ENCODE data around the gene GABBR2. TPM values are rescaled to one million over a fixed set of nuclear protein-coding genes. Genes with fewer than 3 reads are reported as not detected.

The GABBR2 gene
- total RNA-seq, 1 donor from 2014 or later: 0.84 TPM

GRCh38 chr9:98369471-98369870 lies 339.3 kb downstream of the GABBR2 start:
- peaks cover 12% of the 10 kb centered on the region for H3K9me3 ChIP-seq
- no peaks in the 10 kb centered on the region for H3K36me3 ChIP-seq
- no peak for ATAC-seq
- peak; percentile 29 for DNase-seq
- no peak for TF ChIP-seq CTCF (IDR thresholded peaks at IDR 0.05)
- H3K4me3 ChIP-seq: no peak overlapping the region
- H3K4me1 ChIP-seq: no peaks in the 10 kb centered on the region
- H3K27me3 ChIP-seq: no peaks in the 10 kb centered on the region
- H3K27ac ChIP-seq: no peak overlapping the region
- intact Hi-C loops (cut with DNase I): no loop called here

- no peak overlapping the region for H3K27ac ChIP-seq
- intact Hi-C loops (cut with DNase I): no loop called here
- H3K4me3 ChIP-seq: no peak overlapping the region
- no peaks in the 10 kb centered on the region for H3K27me3 ChIP-seq
- H3K9me3 ChIP-seq: peaks cover 12% of the 10 kb centered on the region
- ATAC-seq: no peak
- no peaks in the 10 kb centered on the region for H3K4me1 ChIP-seq
- no peak for TF ChIP-seq CTCF (IDR thresholded peaks at IDR 0.05)
- H3K36me3 ChIP-seq: no peaks in the 10 kb centered on the region
- DNase-seq: no peak
Observed at GRCh38 chr9:98369066-98369425, 339.7 kb downstream of the GABBR2 start.

GRCh38 chr9:98368366-98369065 lies 340.2 kb downstream of the GABBR2 start:
- peaks cover 12% of the 10 kb centered on the region for H3K9me3 ChIP-seq
- H3K4me1 ChIP-seq: no peaks in the 10 kb centered on the region
- DNase-seq: peak; percentile 19
- ATAC-seq: no peak
- no peaks in the 10 kb centered on the region for H3K27me3 ChIP-seq
- H3K36me3 ChIP-seq: no peaks in the 10 kb centered on the region
- no peak for TF ChIP-seq CTCF (IDR thresholded peaks at IDR 0.05)
- H3K4me3 ChIP-seq: no peak overlapping the region
- intact Hi-C loops (cut with DNase I): no loop called here
- no peak overlapping the region for H3K27ac ChIP-seq

- DNase-seq (no peak), ATAC-seq (no peak)
- Histone ChIP-seq H3K4me1 (no peaks in the 10 kb centered on the region), H3K27me3 (no peaks in the 10 kb centered on the region), H3K36me3 (no peaks in the 10 kb centered on the region), H3K4me3 (no peak overlapping the region), H3K9me3 (peaks cover 12% of the 10 kb centered on the region), H3K27ac (no peak overlapping the region)
- intact Hi-C loops (cut with DNase I): no loop called here
- no peak for TF ChIP-seq CTCF (IDR thresholded peaks at IDR 0.05)
Observed at GRCh38 chr9:98367923-98368322, 340.8 kb downstream of the GABBR2 start.

- no peaks in the 10 kb centered on the region for H3K27me3 ChIP-seq
- peaks cover 12% of the 10 kb centered on the region for H3K9me3 ChIP-seq
- no peak for TF ChIP-seq CTCF (IDR thresholded peaks at IDR 0.05)
- ATAC-seq: no peak
- intact Hi-C loops (cut with DNase I): no loop called here
- H3K36me3 ChIP-seq: no peaks in the 10 kb centered on the region
- H3K4me3 ChIP-seq: no peak overlapping the region
- H3K4me1 ChIP-seq: no peaks in the 10 kb centered on the region
- H3K27ac ChIP-seq: no peak overlapping the region
- DNase-seq: no peak
Observed at GRCh38 chr9:98367371-98367900, 341.3 kb downstream of the GABBR2 start.
